K562 (cell line): ENCODE measurements around the gene TMEM179. TPM values are rescaled to one million over a fixed set of nuclear protein-coding genes. Genes with fewer than 3 reads are reported as not detected.

ENCODE experiments used
- ATAC-seq: fragments of 200-7000 bp; cut with Tn5 transposase; 3 replicates; pipeline ENCODE4 v1.9.1; 2020; ENCODE audit warnings: moderate library complexity
- BruUV-seq: library from RNA; stranded (reverse); fragments of 400-500 nt; replicated peaks from 2 replicates; lab custom pipeline; 2021; lab: Mats Ljungman, UMichigan
- CTCF ChIA-PET: fragments of 300-600 bp; formaldehyde crosslinking; extraction: SDS; loops from one replicate; lab custom pipeline; 2021; ENCODE audit warnings: low intra/inter-chr PET ratio; lab: Yijun Ruan, JAX
- POLR2A ChIA-PET: fragments of 300-600, 350-650 bp; sonication (Branson Sonifier 250); formaldehyde crosslinking; extraction: SDS; loops from one replicate; lab custom pipeline; 2021; ENCODE audit warnings: antibody characterized with exemption, inconsistent platforms; lab: Yijun Ruan, JAX
- DNase-seq, 4 experiments: peaks; one replicate each; pipeline versions ENCODE4 v3.0.0 to v3.0.0-alpha.2; 2011 to 2018; ENCODE audit warnings: low spot score in 3 of 4, mixed read lengths in 3 of 4; ENCODE audit errors: extremely low read depth in 1 of 4
- FAIRE-seq: peaks from 2 replicates; lab custom pipeline; 2011; peaks lifted over from hg19 to GRCh38; lab: Jason Lieb, UNC
- H2AFZ ChIP-seq: 2 replicates; pipeline ENCODE4 v1.6.0; 2011; ENCODE audit warnings: low read depth, low read length, control low read depth, inconsistent platforms
- H3K27ac ChIP-seq: fragments of 200-600 bp; 3 replicates; pipeline ENCODE4 v1.8.0; 2011; ENCODE audit warnings: low read depth, mild to moderate bottlenecking, control low read depth, inconsistent platforms, low read length, moderate library complexity, mixed read lengths; ENCODE audit errors: extremely low read depth
- H3K27me3 ChIP-seq, 2 experiments: fragments of 300-600 bp in 1 of 2; 2 replicates in 1 of 2; 3 replicates in 1 of 2; pipeline versions ENCODE4 v1.6.0 to v1.8.0; 2011; ENCODE audit warnings: inconsistent platforms in 2 of 2, low read length in 2 of 2, mild to moderate bottlenecking in 1 of 2, mixed read lengths in 1 of 2, moderate library complexity in 1 of 2; ENCODE audit not compliant: control insufficient read depth in 2 of 2, insufficient read depth in 2 of 2
- H3K36me3 ChIP-seq: fragments of 300-600 bp; 3 replicates; pipeline ENCODE4 v1.8.0; 2011; ENCODE audit warnings: mild to moderate bottlenecking, low read length, inconsistent platforms; ENCODE audit not compliant: control insufficient read depth, insufficient read depth
- H3K4me1 ChIP-seq, 2 experiments: fragments of 200-600 bp in 1 of 2; replicated peaks in 1 of 2; 2 replicates in 1 of 2; 3 replicates in 1 of 2; pipeline versions ENCODE4 v1.5.1 to v1.8.0; 2011; ENCODE audit warnings: inconsistent platforms in 2 of 2, low read length in 2 of 2, mild to moderate bottlenecking in 1 of 2, mixed read lengths in 1 of 2, moderate library complexity in 1 of 2; ENCODE audit not compliant: control insufficient read depth in 2 of 2, insufficient read depth in 2 of 2
- H3K4me2 ChIP-seq: 2 replicates; pipeline ENCODE4 v1.6.1; 2011; ENCODE audit warnings: low read length, control low read depth, inconsistent platforms, mixed read lengths; ENCODE audit not compliant: insufficient read depth
- H3K4me3 ChIP-seq: fragments of 200-600 bp; sonication (generic), shearing (Covaris generic); 2 replicates; pipeline ENCODE4 v1.5.1; 2016; ENCODE audit warnings: control low read depth, inconsistent platforms
- H3K79me2 ChIP-seq: fragments of 200-600 bp; 3 replicates; pipeline ENCODE4 v1.8.0; 2011; ENCODE audit warnings: low read length, inconsistent platforms; ENCODE audit not compliant: control insufficient read depth, insufficient read depth
- H3K9ac ChIP-seq, 2 experiments: 2 replicates each; pipeline versions ENCODE4 v1.6.0 to v1.6.1; 2011; ENCODE audit warnings: low read depth in 2 of 2, low read length in 2 of 2, control low read depth in 1 of 2, inconsistent platforms in 1 of 2, mild to moderate bottlenecking in 1 of 2, mixed read lengths in 1 of 2; ENCODE audit not compliant: insufficient read depth in 1 of 2
- H3K9me1 ChIP-seq: one replicate; pipeline ENCODE4 v1.6.0; 2011; ENCODE audit warnings: inconsistent platforms, mild to moderate bottlenecking, low read length, moderate library complexity; ENCODE audit not compliant: control insufficient read depth, insufficient read depth
- H3K9me3 ChIP-seq: replicated peaks from 2 replicates; pipeline ENCODE4 v1.5.1; 2011; ENCODE audit warnings: low read depth, low read length, inconsistent platforms; ENCODE audit not compliant: control insufficient read depth, insufficient read depth
- H4K20me1 ChIP-seq: replicated peaks from 2 replicates; pipeline ENCODE4 v1.6.1; 2011; ENCODE audit warnings: low read length, inconsistent platforms, mixed read lengths; ENCODE audit not compliant: control insufficient read depth, insufficient read depth
- BRD4 ChIP-seq: fragments of 200-600 bp; sonication (generic); IDR thresholded peaks from 2 replicates; pipeline ENCODE4 v1.6.1; 2017; ENCODE audit warnings: inconsistent platforms
- E2F3 ChIP-seq: fragments of 250-450 bp; sonication (Bioruptor Pico); IDR thresholded peaks from 2 replicates; pipeline ENCODE4 v1.4.0; 2020; ENCODE audit warnings: mild to moderate bottlenecking
- PTRF ChIP-seq: fragments of 450-650 bp; IDR thresholded peaks from 2 replicates; pipeline ENCODE4 v1.6.1; 2016; ENCODE audit warnings: mild to moderate bottlenecking, missing genetic modification characterization, missing compliant biosample characterization
- ZBTB17 ChIP-seq: fragments of 450-650 bp; formaldehyde crosslinking; IDR thresholded peaks from 2 replicates; pipeline ENCODE4 v1.4.0; 2020; ENCODE audit warnings: mild to moderate bottlenecking
- ZNF347 ChIP-seq: fragments of 450-650 bp; formaldehyde crosslinking; IDR thresholded peaks from 2 replicates; pipeline ENCODE4 v1.4.0; 2020; ENCODE audit warnings: low read depth, mild to moderate bottlenecking, moderate library complexity
- WGBS: fragments of 100-300 bp; shearing (Covaris generic); methylation state at CpG from one replicate; pipeline ENCODE4 v1.1.6; 2016; ENCODE audit warnings: low coverage, mixed read lengths; ENCODE audit not compliant: insufficient coverage; ENCODE audit errors: missing lambda C conversion rate; 5-methylcytosine and 5-hydroxymethylcytosine counted together
- in situ Hi-C: fragments of 300-500 bp; cut with MboI; formaldehyde crosslinking; loops from 4 replicates; pipeline ENCODE4 v1.15.0; 2018; ENCODE audit warnings: inconsistent platforms, mixed read lengths
- intact Hi-C: fragments of 100-400 bp; cut with micrococcal nuclease; formaldehyde crosslinking; loops from 2 replicates; pipeline ENCODE4 v1.14.2; 2022
- polyA plus RNA-seq, 8 experiments: library from polyadenylated mRNA; depleted of rRNA in 4 of 8; stranded (reverse) in 5 of 8; unstranded in 3 of 8; fragments of >200 nt; fragmentation: Nextera tagmentation in 2 of 8; fragmentation: Illumina TruSeq in 1 of 8; extraction: Ambion mirVana in 2 of 8; extraction: Trizol in 1 of 8; gene quantifications; 2 replicates each; pipeline versions ENCODE4 v1.2.1 to v1.2.3, GENCODE V29; 2011 to 2014; ENCODE audit warnings: inconsistent platforms in 1 of 8, missing spikeins in 1 of 8
- total RNA-seq, 7 experiments: library from RNA; depleted of rRNA in 6 of 7; stranded (reverse); fragments of >200 nt in 6 of 7; fragmentation: Illumina TruSeq in 2 of 7; extraction: Trizol in 2 of 7; gene quantifications; 2 replicates each; pipeline versions ENCODE4 v1.2.1 to v1.2.3, GENCODE V29; 2011 to 2021; ENCODE audit warnings: low replicate concordance in 1 of 7
- TF ChIP-seq, protein P1 (sequence below): fragments of 450-650 bp; IDR thresholded peaks from 2 replicates; pipeline ENCODE4 v1.6.1; 2017; ENCODE audit warnings: antibody characterized with exemption

TMEM179 gene
- total and polyA plus RNA-seq, 9 of the 15 experiments (the other 6 are each of a cell fraction or from before 2014, with no cell fraction given): not detected

DNA sequence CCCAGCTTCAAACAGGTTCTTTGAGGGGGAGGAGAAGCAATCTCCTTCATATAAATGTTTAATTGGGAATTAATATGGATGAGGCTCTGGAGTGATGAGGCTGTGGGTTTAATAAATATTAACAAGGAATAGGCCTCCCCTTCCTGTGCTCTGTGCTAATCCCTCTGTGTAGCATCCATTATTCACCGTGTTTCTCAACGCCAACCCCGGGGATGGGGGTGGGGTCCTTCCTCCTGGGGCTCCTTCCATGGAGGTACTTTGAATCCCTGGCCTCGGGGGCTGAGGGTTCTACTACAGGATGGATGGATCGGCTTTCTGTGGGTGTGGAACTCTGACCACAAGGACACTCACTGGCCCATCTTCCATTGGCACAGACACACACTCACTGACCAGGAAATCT is 34.9 kb upstream of the TMEM179 start:
- Histone ChIP-seq H3K4me3 (no peak overlapping the region), H2AFZ (no peak overlapping the region), H3K27me3 (peaks cover 0 to 41% of the 10 kb centered on the region in 2 experiments; a peak in 2 of 5 replicates), H3K36me3 (no peaks in the 10 kb centered on the region), H3K4me2 (no peak overlapping the region), H3K27ac (no peak overlapping the region), H3K79me2 (no peaks in the 10 kb centered on the region), H3K9me3 (no peaks in the 10 kb centered on the region), H3K4me1 (peaks cover 0 to 37% of the 10 kb centered on the region in 2 experiments; a peak in 2 of 5 replicates), H4K20me1 (0 out of 2 replicates have a peak, but pooled peaks cover 3% of the 10 kb centered on the region), H3K9ac (no peak overlapping the region), H3K9me1 (no peaks in the 10 kb centered on the region)
- intact Hi-C loops (no loop called here), in situ Hi-C loops (no loop called here)
- no TSS peak for BruUV-seq
- no peak for FAIRE-seq
- ChIA-PET CTCF (interaction anchor here (2.0 to 2.6 kb wide), 2 partner anchors 545 to 562 kb away, joined by 11 to 12 read pairs; no protein-coding TSS in a partner anchor), POLR2A (no interaction called here)
- TF ChIP-seq, protein P1, sequence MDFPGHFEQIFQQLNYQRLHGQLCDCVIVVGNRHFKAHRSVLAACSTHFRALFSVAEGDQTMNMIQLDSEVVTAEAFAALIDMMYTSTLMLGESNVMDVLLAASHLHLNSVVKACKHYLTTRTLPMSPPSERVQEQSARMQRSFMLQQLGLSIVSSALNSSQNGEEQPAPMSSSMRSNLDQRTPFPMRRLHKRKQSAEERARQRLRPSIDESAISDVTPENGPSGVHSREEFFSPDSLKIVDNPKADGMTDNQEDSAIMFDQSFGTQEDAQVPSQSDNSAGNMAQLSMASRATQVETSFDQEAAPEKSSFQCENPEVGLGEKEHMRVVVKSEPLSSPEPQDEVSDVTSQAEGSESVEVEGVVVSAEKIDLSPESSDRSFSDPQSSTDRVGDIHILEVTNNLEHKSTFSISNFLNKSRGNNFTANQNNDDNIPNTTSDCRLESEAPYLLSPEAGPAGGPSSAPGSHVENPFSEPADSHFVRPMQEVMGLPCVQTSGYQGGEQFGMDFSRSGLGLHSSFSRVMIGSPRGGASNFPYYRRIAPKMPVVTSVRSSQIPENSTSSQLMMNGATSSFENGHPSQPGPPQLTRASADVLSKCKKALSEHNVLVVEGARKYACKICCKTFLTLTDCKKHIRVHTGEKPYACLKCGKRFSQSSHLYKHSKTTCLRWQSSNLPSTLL: no peak
- TF ChIP-seq PTRF (tag) (no peak), ZNF347 (CRISPR knock-in tag) (no peak), BRD4 (no peak), E2F3 (CRISPR knock-in tag) (no peak), ZBTB17 (CRISPR knock-in tag) (no peak)
- no peak for ATAC-seq
- 10% methylated on average over 4 of the region's 5 CpGs for WGBS
- DNase-seq: peak in 1 of 4 experiments; percentile 2
